ENCODE results near the gene MRPS6. TPM values are rescaled to one million over a fixed set of nuclear protein-coding genes. Genes with fewer than 3 reads are reported as not detected.

Gene MRPS6
- total RNA-seq, 2 donors from 2014 or later: 2.3 to 15.8 TPM

DNA sequence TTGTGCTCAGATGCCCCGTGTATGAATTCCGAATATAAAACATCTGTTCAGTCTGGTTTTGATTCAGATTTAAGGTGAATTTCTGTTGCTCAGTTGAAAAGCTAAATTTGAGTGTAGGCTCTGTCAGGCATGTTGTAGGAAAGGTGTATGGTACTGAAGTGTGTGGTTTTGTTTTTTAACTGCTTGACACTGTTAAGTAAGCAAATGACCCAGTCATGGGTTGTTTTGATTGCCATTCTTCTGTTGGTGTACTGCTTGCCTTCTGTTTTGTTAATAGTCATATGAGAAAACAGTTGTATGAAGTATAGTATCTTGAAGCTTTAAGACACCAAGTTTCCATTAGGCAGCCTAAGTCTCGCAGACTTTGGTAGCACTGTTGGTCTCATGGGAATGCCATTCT, 10.0 kb downstream of the MRPS6 start:
- TF ChIP-seq POLR2A (IDR thresholded peaks at IDR 0.05): no peak
- TF ChIP-seq, protein P1, sequence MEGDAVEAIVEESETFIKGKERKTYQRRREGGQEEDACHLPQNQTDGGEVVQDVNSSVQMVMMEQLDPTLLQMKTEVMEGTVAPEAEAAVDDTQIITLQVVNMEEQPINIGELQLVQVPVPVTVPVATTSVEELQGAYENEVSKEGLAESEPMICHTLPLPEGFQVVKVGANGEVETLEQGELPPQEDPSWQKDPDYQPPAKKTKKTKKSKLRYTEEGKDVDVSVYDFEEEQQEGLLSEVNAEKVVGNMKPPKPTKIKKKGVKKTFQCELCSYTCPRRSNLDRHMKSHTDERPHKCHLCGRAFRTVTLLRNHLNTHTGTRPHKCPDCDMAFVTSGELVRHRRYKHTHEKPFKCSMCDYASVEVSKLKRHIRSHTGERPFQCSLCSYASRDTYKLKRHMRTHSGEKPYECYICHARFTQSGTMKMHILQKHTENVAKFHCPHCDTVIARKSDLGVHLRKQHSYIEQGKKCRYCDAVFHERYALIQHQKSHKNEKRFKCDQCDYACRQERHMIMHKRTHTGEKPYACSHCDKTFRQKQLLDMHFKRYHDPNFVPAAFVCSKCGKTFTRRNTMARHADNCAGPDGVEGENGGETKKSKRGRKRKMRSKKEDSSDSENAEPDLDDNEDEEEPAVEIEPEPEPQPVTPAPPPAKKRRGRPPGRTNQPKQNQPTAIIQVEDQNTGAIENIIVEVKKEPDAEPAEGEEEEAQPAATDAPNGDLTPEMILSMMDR (IDR thresholded peaks at IDR 0.05): no peak
- peaks cover 31% of the 10 kb centered on the region for H3K4me1 ChIP-seq
- H3K9me3 ChIP-seq: no peaks in the 10 kb centered on the region
- ATAC-seq (no peak), DNase-seq (no peak)
- H3K36me3 ChIP-seq (replicated peaks in 1 of 2; ENCODE audit: insufficient read depth in 1 of 2, low read depth in 2 of 2): no peaks in the 10 kb centered on the region
- H3K27me3 ChIP-seq: no peaks in the 10 kb centered on the region
- no peak overlapping the region for H3K4me3 ChIP-seq
- H3K27ac ChIP-seq: no peak overlapping the region
- WGBS, 2 donors: 91 to 98% methylated on average over 3 of the region's 3 CpGs
- intact Hi-C loops (cut with DNase I): no loop called here

DNA sequence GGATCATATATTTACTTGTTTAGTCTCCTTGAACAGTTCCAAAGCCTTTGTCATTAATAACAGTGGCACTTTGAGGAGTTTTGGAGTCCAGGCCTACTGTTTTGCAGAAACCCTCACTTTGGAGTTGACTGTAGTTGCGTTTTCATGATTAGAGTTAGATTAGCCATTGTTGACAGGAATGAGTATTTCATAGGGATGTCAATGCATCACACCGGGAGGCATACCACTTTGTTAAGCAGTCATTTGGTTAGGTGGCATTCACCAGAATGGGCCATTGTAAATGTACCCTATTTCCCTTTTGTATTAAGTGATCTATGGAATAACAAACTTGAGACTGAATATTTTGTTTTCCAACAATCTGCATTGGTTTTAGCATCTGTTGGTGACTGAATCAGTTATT, 11.8 kb downstream of the MRPS6 start:
- Histone ChIP-seq H3K4me3 (no peak overlapping the region), H3K36me3 (replicated peaks in 1 of 2; ENCODE audit: insufficient read depth in 1 of 2, low read depth in 2 of 2) (no peaks in the 10 kb centered on the region), H3K27ac (no peak overlapping the region), H3K9me3 (no peaks in the 10 kb centered on the region), H3K27me3 (no peaks in the 10 kb centered on the region), H3K4me1 (peaks cover 35% of the 10 kb centered on the region)
- 81 to 83% methylated on average over 2 of the region's 2 CpGs for WGBS, 2 donors
- ATAC-seq: no peak
- TF ChIP-seq, protein P1 (IDR thresholded peaks at IDR 0.05): no peak
- no peak for TF ChIP-seq POLR2A (IDR thresholded peaks at IDR 0.05)
- intact Hi-C loops (cut with DNase I): no loop called here
- DNase-seq: no peak

DNA sequence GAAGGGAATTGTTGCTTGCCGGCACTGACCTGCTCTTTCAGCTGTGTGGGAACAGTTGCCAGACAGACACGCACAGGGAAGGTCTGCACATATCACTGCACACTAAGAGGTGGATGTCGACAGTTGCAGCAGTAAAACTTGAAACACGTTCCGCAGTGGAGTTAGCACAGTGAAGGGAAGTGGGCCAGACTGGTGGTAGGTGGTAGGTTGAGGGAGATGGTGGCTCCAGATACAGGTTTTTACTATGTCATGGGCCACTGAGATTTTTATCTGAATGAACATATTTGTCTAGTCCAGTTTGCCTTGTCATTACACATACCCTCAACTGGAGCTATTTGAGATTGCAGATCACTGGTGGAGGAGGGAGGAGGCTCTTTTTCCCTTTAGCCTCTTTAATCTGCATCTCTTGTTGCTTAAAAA, 13.5 kb downstream of the MRPS6 start:
- DNase-seq (no peak), ATAC-seq (no peak)
- Histone ChIP-seq H3K36me3 (replicated peaks in 1 of 2; ENCODE audit: insufficient read depth in 1 of 2, low read depth in 2 of 2) (no peaks in the 10 kb centered on the region), H3K4me3 (no peak overlapping the region), H3K9me3 (no peaks in the 10 kb centered on the region), H3K27ac (no peak overlapping the region), H3K27me3 (no peaks in the 10 kb centered on the region), H3K4me1 (peaks cover 27% of the 10 kb centered on the region)
- no peak for TF ChIP-seq POLR2A (IDR thresholded peaks at IDR 0.05)
- TF ChIP-seq, protein P1 (IDR thresholded peaks at IDR 0.05): no peak
- WGBS, 2 donors: 95% methylated on average over 5 of the region's 5 CpGs
- intact Hi-C loops (cut with DNase I): no loop called here

DNA sequence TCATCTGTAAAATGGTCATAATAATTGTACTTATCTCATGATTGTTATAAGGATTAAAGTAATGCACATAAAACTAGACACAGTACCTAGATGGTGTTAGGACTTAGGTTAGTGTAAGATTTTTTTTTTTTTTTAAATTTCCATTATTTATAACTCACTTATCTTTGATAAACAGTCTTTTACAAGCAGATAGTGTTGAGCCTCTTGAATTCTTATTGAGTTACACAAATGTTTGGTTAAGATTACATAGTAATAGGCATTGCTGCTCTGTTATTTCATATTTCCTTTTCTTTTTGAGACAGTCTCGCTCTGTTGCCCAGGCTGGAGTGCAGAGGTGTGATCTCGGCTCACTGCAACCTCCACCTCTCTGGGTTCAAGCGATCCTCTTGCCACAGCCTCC, 15.4 kb downstream of the MRPS6 start:
- Histone ChIP-seq H3K27me3 (no peaks in the 10 kb centered on the region), H3K4me3 (no peak overlapping the region), H3K4me1 (peaks cover 14% of the 10 kb centered on the region), H3K9me3 (no peaks in the 10 kb centered on the region), H3K36me3 (replicated peaks in 1 of 2; ENCODE audit: insufficient read depth in 1 of 2, low read depth in 2 of 2) (no peaks in the 10 kb centered on the region), H3K27ac (no peak overlapping the region)
- intact Hi-C loops (cut with DNase I): no loop called here
- WGBS, 2 donors: 67 to 83% methylated on average over 3 of the region's 3 CpGs
- DNase-seq (no peak), ATAC-seq (no peak)
- TF ChIP-seq, protein P1 (IDR thresholded peaks at IDR 0.05): no peak
- no peak for TF ChIP-seq POLR2A (IDR thresholded peaks at IDR 0.05)

DNA sequence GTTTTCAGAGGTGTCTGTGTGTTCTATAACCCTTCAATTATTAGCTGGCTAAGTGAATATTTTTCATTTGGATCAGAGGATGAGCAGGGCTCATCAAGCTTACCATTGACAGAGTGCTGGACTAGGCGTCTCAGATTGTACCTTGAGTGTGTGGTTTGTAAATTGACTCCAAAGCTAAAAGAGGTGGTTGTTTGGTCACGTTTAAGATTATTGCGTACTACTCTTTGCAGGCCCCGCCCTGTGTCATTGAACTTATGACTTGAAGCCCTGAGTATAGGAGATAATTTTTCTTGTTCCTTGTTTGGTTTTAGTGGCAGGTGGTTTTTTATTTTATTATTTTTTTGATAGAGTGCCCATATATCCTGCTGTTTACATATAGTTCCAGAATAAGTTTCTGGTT, 17.7 kb downstream of the MRPS6 start:
- Histone ChIP-seq H3K4me1 (peaks cover 14% of the 10 kb centered on the region), H3K36me3 (replicated peaks in 1 of 2; ENCODE audit: insufficient read depth in 1 of 2, low read depth in 2 of 2) (no peaks in the 10 kb centered on the region), H3K9me3 (no peaks in the 10 kb centered on the region), H3K27ac (no peak overlapping the region), H3K4me3 (no peak overlapping the region), H3K27me3 (no peaks in the 10 kb centered on the region)
- 76 to 77% methylated on average over 3 of the region's 4 CpGs for WGBS, 2 donors
- ATAC-seq (no peak), DNase-seq (no peak)
- intact Hi-C loops (cut with DNase I): no loop called here
- TF ChIP-seq, protein P1 (IDR thresholded peaks at IDR 0.05): no peak
- no peak for TF ChIP-seq POLR2A (IDR thresholded peaks at IDR 0.05)
